Sigmoid colon (tissue), 4 donors: ENCODE measurements around the gene OPCML.

Experiments used
- EP300 ChIP-seq, 4 donors: sonication (generic); formaldehyde crosslinking; IDR thresholded peaks; one replicate each; pipeline ENCODE4 v1.6.1; 2017; ENCODE audit warnings: antibody characterized with exemption in 4 of 4
- POLR2A ChIP-seq, 2 donors: fragments of 450-650 bp; IDR thresholded peaks; one replicate each; pipeline ENCODE4 v1.6.1; 2016; ENCODE audit warnings: antibody characterized with exemption in 2 of 2, mild to moderate bottlenecking in 2 of 2, moderate library complexity in 2 of 2
- POLR2AphosphoS5 ChIP-seq, 4 donors: sonication (generic); formaldehyde crosslinking; IDR thresholded peaks; one replicate each; pipeline ENCODE4 v1.6.1; 2017; ENCODE audit warnings: antibody characterized with exemption in 4 of 4
- TF ChIP-seq, protein P1 (sequence below), 4 experiments: fragments of 450-650 bp in 3 of 4; fragments of 200-600 bp in 1 of 4; IDR thresholded peaks; one replicate each; pipeline ENCODE4 v1.5.1; 2016 to 2019; ENCODE audit warnings: antibody characterized with exemption in 4 of 4, mild to moderate bottlenecking in 3 of 4, moderate library complexity in 2 of 4

DNA sequence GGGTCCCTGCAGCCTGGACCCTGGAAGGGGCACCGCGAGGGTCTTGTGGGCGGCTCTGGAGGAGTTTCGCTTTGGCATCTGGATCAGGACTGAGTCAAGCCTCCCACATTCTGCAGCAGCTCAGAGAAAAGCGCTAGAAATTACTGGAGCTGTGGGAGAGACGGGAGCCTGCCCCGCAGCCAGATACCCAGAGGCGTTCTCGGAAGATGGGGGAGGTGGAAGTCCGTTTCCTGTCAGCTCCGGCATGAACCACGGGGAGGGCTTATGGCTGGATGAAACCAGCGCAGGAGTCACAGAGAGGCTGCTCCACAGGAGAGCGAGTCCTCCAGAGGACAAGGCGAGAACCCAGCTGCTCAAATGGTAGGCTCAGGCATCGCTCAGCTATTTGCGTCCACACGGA lies 379.3 kb downstream of the OPCML start:
- TF ChIP-seq, protein P1, sequence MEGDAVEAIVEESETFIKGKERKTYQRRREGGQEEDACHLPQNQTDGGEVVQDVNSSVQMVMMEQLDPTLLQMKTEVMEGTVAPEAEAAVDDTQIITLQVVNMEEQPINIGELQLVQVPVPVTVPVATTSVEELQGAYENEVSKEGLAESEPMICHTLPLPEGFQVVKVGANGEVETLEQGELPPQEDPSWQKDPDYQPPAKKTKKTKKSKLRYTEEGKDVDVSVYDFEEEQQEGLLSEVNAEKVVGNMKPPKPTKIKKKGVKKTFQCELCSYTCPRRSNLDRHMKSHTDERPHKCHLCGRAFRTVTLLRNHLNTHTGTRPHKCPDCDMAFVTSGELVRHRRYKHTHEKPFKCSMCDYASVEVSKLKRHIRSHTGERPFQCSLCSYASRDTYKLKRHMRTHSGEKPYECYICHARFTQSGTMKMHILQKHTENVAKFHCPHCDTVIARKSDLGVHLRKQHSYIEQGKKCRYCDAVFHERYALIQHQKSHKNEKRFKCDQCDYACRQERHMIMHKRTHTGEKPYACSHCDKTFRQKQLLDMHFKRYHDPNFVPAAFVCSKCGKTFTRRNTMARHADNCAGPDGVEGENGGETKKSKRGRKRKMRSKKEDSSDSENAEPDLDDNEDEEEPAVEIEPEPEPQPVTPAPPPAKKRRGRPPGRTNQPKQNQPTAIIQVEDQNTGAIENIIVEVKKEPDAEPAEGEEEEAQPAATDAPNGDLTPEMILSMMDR (IDR thresholded peaks at IDR 0.05) = no peak
- TF ChIP-seq POLR2AphosphoS5 (IDR thresholded peaks at IDR 0.05) = no peak
- TF ChIP-seq EP300 (IDR thresholded peaks at IDR 0.05) = no peak
- TF ChIP-seq POLR2A (IDR thresholded peaks at IDR 0.05) = no peak
